NCI-H1105 (cell line): ENCODE data around the gene SAMD8.
"Not testable (repeated sequence)": the region's sequence is repeated elsewhere in the genome, so short reads cannot be mapped to it uniquely, and the experiment has no call there.

Experiments
- DNase-seq: peaks from one replicate; lab custom pipeline; 2025; lab: John Stamatoyannopoulos, UW

The SAMD8 gene

GRCh38 chr10:75140246-75140645, 28.8 kb downstream of the SAMD8 start:
- DNase-seq: no peak

- DNase-seq: no peak
These were observed 31.9 kb downstream of the SAMD8 start for GRCh38 chr10:75143353-75143752.

DNA sequence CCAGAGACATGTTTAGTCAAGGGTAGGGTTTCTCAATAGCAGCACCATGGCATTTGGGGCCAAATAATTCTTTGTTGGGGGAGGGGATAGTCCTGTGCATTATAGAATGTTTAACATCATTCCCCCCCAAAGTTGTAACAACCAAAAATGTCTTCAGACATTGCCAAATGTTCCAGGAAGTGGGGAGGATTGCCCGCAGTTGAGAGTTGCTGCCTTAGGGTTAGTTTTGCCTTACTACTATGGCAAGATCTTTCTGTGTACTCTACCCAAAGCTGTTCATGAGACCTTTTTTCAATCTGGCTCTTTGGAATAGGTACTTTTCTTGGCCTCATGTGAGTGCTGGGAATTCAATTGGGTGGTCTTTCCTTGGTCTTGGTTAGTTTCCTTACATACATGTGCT, 34.1 kb downstream of the SAMD8 start:
- DNase-seq: no peak

DNA sequence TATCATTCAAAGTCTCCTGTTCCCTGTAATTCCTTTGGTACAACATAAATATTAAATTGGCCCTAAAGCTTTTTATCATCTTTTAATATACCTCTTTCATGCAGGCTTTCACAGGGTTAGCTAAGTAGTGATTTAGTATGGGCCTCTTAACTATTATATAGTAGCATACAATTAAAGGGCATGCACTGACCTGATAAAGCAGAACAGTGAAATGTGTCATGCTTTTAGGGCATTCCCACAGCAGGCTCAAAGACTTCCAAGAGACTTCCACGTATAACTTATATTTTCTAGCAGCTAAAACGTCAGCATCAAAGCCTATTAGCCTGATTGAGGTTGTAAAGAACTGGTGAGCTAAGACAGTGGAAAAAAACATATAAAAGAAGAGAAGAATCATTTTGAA, 35.3 kb downstream of the SAMD8 start:
- DNase-seq: no peak

- no peak for DNase-seq
These were observed 39.2 kb downstream of the SAMD8 start for GRCh38 chr10:75150656-75151055.

DNA sequence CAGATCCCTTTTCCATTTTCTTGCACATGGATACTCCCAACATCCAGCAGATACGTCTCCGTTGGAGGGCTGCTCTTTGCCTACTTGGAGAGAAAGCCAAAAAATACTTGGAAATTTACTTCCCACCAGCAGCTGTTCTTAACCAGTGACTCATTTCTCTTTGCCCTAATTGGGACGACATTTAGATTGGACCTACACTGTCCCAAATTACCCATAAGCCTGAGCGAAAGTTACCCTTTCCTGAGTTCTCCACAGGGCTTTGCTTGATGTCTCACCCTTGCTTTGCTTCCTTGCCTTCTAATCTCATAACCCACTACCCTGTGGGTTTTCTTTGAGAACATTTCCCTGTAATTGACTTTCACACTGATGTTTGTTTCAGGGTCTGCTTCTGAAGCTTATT, 48.1 kb downstream of the SAMD8 start:
- DNase-seq: no peak

DNA sequence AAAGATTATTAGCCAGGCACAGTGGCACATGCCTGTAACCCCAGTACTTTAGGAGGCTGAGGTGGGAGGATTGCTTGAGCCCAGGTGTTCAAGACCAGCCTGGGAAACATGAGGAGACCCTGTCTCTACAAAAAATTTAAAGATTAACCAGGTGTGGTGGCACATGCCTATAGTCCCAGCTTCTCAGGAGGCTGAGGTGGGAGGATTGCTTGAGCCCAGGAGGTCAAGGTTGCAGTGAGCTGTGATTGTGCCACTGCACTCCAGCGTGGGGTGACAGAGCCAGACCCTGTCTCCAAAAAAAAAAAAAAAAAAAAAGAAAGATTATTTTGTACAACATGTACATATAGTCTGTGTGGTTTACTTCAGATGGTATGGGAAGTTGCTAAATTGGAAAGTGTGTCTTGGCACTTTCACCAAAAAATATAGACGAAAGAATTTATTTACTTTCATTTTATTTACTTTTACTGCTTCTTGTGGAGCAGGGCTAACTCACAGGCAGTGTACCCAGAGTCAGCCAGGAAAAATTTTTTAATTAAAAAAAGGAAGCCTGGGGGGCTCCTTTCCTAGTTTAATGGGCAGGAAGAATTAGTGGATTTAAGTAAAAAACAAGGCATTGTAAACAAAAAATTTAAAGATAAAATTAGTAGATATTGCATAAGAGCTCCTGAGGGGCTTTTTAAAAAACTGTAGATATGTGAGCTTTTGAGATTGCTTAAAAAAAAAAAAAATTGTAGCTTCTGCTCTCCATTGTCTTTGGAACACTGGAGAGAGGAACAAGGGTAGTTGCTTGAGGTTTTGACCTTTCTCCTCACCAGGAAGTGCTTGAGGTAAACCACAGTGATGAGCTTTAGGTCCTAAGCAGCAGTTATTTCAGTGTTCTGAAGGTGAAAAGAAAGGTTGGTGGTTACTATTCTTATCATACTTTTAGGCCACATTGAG, 54.5 kb downstream of the SAMD8 start:
- no peak for DNase-seq

DNA sequence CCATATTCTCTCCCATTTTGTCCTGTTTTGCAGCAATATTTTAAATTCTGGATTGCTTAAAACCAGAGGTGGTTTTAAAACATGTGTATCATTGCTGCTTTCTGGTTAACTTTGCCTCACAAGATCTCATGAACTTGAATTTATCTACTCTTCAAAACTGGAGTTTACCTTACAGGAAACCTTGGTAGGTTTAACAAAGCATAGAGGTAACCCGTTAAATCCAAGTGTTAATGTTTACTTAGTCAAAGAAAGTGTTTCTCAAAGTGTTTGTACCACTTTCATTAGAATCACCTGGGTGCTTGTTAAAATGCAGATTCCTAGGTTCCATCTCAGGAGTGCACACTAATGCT, 55.1 kb downstream of the SAMD8 start:
- DNase-seq: no peak

GRCh38 chr10:75168275-75168674, 56.8 kb downstream of the SAMD8 start:
- DNase-seq: no peak

- no peak for DNase-seq
These were observed 58.8 kb downstream of the SAMD8 start for GRCh38 chr10:75170215-75170614.

DNA sequence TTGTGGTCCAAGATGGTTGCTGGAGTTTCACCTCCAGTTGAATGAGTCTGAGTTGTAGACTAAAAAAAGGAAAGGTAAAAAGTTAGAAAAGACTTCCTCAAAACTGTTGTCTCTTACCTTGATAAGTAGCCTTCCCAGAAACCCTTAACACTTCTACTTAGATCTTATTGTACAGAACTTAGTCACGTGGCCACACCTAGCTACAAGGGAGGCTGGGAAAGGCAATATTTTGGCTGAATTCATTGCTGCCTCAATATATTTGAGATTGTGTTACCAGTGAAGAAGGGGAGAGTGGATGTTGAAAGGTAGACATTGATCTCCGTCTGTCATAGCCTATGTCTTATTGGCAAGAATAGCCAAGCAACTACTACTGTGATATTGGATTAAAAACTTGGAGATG, 63.6 kb downstream of the SAMD8 start:
- DNase-seq: no peak

DNA sequence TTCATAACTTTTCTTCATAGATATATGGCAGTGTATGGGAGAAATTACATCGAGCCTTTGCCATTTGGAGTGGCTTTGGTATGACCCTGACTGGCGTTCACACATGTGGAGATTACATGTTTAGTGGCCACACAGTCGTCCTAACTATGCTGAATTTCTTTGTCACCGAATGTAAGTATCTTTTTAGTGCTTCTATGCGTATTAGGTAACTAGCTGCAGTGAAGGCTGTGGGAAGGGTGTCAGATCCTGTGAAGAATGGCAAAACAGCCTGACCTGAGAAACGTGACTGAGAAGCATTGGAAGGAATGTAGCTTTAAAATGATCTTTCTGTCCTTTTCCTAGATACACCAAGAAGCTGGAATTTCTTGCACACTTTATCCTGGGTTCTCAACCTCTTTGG, 64.6 kb downstream of the SAMD8 start:
- no peak for DNase-seq

DNA sequence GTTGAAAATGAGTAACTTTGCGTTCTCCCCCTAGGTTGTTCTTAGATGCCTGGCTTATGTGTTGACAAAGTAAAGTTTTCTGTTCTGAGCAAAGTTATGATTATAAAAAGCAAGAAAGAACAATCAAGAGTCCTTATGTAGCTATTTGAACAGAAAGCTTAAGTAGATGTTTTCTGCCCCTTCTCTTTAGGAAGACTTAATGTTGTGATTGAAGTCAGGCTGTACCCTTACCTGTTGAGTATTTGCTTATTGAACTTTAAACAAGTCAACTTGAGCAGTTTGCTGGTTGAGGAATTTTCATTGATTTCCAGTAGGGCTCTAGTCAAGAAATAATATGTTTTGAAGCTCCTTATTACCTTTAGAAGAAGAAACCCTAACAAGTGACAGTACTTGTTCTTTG, 65.3 kb downstream of the SAMD8 start:
- no peak for DNase-seq

GRCh38 chr10:75179657-75180177, 68.3 kb downstream of the SAMD8 start:
- no peak for DNase-seq

- DNase-seq: no peak
These were observed 69.1 kb downstream of the SAMD8 start for GRCh38 chr10:75180592-75180991.

DNA sequence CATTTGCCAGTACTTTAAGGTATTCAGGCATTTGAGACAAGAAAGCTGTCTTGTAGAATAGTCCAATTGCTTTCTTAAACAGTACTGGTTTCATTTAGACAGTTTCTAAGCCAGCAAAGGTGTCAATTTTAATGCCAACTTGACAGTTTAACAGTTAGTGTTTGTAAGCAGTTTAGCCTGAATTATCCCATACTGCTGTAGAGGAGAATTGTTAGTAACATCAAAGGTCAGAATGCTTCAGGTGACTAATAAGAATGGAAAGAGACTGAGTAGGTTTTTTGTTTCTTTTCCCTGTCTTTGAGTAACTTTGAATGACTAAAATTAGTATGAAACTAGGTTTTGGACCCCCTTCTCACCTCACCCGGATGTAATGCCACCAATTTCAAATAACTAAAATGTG, 69.6 kb downstream of the SAMD8 start:
- DNase-seq: no peak

DNA sequence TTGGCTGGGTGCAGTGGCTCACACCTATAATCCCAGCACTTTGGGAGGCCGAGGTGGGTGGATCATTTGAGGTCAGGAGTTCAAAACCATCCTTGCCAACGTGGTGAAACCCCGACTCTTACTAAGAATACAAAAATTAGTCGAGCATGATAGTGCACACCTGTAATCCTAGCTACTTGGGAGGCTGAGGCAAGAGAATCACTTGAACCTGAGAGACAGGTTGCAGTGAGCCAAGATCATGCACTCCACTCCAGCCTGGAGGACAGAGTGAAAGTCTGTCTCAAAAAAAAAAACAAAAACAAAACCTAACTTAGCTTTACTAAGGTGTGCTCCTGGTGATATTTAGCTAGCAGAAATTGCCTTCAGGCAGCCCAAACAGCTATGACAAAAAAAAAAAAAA, 74.9 kb downstream of the SAMD8 start:
- DNase-seq: no peak

GRCh38 chr10:75187961-75188426, 76.5 kb downstream of the SAMD8 start:
- no peak for DNase-seq

- DNase-seq: not testable (repeated sequence)
These were observed 77.1 kb downstream of the SAMD8 start for GRCh38 chr10:75188522-75188921.

GRCh38 chr10:75189266-75190096, 78.0 kb downstream of the SAMD8 start:
- DNase-seq: no peak

DNA sequence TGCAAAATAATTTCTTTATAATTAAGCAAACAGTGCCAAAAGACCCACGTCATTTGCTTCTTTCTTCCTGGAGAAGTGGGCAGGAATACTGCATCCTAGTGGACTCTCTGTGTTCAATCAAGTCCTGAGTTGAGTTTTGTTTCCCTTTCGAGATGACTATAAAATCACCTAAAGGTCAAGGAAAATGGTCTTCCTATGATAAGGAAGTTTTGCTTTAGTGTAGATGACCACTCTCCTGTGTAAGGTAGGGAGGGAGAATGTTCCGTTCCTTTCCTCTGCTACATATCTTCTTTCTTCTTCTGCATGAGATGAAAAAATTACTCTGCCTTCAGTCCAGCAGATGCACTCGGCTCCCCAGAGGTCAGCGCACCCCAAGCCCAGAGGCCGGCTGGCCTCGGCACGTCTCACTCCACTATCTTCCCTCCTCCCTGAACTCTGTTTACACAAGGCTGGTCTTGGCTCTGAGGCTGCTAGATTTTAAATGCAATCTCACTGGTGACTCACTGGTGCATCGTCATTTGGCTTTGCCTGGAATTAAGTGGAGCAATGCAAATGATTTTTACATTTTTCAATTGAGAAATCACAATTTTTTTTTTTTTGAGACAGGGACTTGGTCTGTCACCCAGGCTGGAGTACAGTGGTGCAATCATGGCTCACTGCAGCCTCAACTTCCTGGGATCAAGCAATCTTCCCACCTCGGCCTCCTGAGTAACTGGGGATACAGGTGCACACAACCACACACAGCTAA, 80.5 kb downstream of the SAMD8 start:
- DNase-seq: no peak

- DNase-seq: not testable (repeated sequence)
These were observed 83.2 kb downstream of the SAMD8 start for GRCh38 chr10:75194625-75195024.
